HEK293 (cell line): ENCODE measurements around the gene MRPL19.

Experiments
- CTCF ChIA-PET: fragments of 350-600 bp; formaldehyde crosslinking; extraction: SDS; loops from one replicate; lab custom pipeline; 2021; ENCODE audit warnings: antibody characterized with exemption; lab: Yijun Ruan, JAX
- POLR2A ChIA-PET: fragments of 300-600 bp; formaldehyde crosslinking; extraction: SDS; loops from one replicate; lab custom pipeline; 2020; ENCODE audit warnings: antibody characterized with exemption, inconsistent platforms; lab: Yijun Ruan, JAX
- H3K27ac ChIP-seq: fragments of 200-500 bp; sonication (Bioruptor generic); 2 replicates; pipeline ENCODE4 v1.5.1; 2014; ENCODE audit warnings: low read depth, low read length, control low read depth, inconsistent platforms; ENCODE audit errors: extremely low read depth
- H3K36me3 ChIP-seq, 2 experiments: fragments of 200-500 bp in 1 of 2; sonication (Bioruptor generic) in 1 of 2; 1 replicate in 1 of 2; 2 replicates in 1 of 2; pipeline ENCODE4 v1.5.1; 2014 to 2017; ENCODE audit warnings: inconsistent platforms in 2 of 2, low read length in 2 of 2; ENCODE audit not compliant: control insufficient read depth in 2 of 2, insufficient read depth in 1 of 2
- H3K4me1 ChIP-seq: fragments of 200-500 bp; sonication (Bioruptor generic); 2 replicates; pipeline ENCODE4 v1.5.1; 2014; ENCODE audit warnings: mild to moderate bottlenecking, low read length, inconsistent platforms; ENCODE audit not compliant: control insufficient read depth, insufficient read depth
- H3K4me3 ChIP-seq: 2 replicates; pipeline ENCODE4 v1.5.1; 2011; ENCODE audit warnings: low read depth, mild to moderate bottlenecking, control low read depth, low read length, moderate library complexity
- H3K9me3 ChIP-seq: fragments of 200-500 bp; sonication (Bioruptor generic); 2 replicates; pipeline ENCODE4 v1.5.1; 2014; ENCODE audit warnings: low read depth, low read length, inconsistent platforms; ENCODE audit not compliant: control insufficient read depth, insufficient read depth
- SCRT2 ChIP-seq: fragments of 450-650 bp; formaldehyde crosslinking; IDR thresholded peaks from 2 replicates; pipeline ENCODE4 v1.5.1; 2016; ENCODE audit warnings: missing biosample characterization, missing genetic modification characterization
- TCF7L2 ChIP-seq: IDR thresholded peaks from 2 replicates; pipeline ENCODE4 v1.6.1; 2011; ENCODE audit warnings: low read depth, mild to moderate bottlenecking, inconsistent platforms, low read length, moderate library complexity, borderline replicate concordance
- ZBTB17 ChIP-seq: fragments of 450-650 bp; formaldehyde crosslinking; IDR thresholded peaks from 2 replicates; pipeline ENCODE4 v1.5.1; 2016; ENCODE audit warnings: missing biosample characterization, missing genetic modification characterization
- ZBTB8A ChIP-seq: fragments of 450-650 bp; formaldehyde crosslinking; IDR thresholded peaks from 2 replicates; pipeline ENCODE4 v1.5.1; 2016; ENCODE audit warnings: missing biosample characterization, missing genetic modification characterization
- ZNF169 ChIP-seq: fragments of 450-650 bp; formaldehyde crosslinking; IDR thresholded peaks from 2 replicates; pipeline ENCODE4 v1.5.1; 2016; ENCODE audit warnings: missing biosample characterization, missing genetic modification characterization
- ZNF175 ChIP-seq: fragments of 450-650 bp; formaldehyde crosslinking; IDR thresholded peaks from 2 replicates; pipeline ENCODE4 v1.5.1; 2016; ENCODE audit warnings: missing biosample characterization, missing genetic modification characterization
- ZNF335 ChIP-seq: fragments of 450-650 bp; formaldehyde crosslinking; conservative IDR thresholded peaks from 2 replicates; pipeline ENCODE4 v1.5.1; 2016; ENCODE audit warnings: missing biosample characterization, missing genetic modification characterization
- ZNF37A ChIP-seq: fragments of 450-650 bp; IDR thresholded peaks from 2 replicates; pipeline ENCODE4 v1.5.1; 2018; ENCODE audit warnings: missing biosample characterization, missing genetic modification characterization
- ZNF394 ChIP-seq: fragments of 450-650 bp; formaldehyde crosslinking; IDR thresholded peaks from 2 replicates; pipeline ENCODE4 v1.5.1; 2016; ENCODE audit warnings: missing biosample characterization, missing genetic modification characterization, mild to moderate bottlenecking, moderate library complexity, borderline replicate concordance
- ZNF426 ChIP-seq: fragments of 450-650 bp; formaldehyde crosslinking; IDR thresholded peaks from 2 replicates; pipeline ENCODE4 v1.5.1; 2017; ENCODE audit warnings: missing biosample characterization, missing genetic modification characterization, mild to moderate bottlenecking, inconsistent platforms, moderate library complexity
- ZNF677 ChIP-seq: fragments of 450-650 bp; IDR thresholded peaks from 2 replicates; pipeline ENCODE4 v1.5.0; 2018; ENCODE audit warnings: missing biosample characterization, mild to moderate bottlenecking, missing genetic modification characterization, moderate library complexity
- ZNF785 ChIP-seq: fragments of 450-650 bp; formaldehyde crosslinking; IDR thresholded peaks from 2 replicates; pipeline ENCODE4 v1.5.1; 2016; ENCODE audit warnings: missing biosample characterization, missing genetic modification characterization
- TF ChIP-seq, protein P1 (sequence below): fragments of 450-650 bp; formaldehyde crosslinking; conservative IDR thresholded peaks from 2 replicates; pipeline ENCODE4 v1.5.1; 2016; ENCODE audit warnings: low read depth, missing biosample characterization, missing genetic modification characterization
- TF ChIP-seq, protein P2 (sequence below): fragments of 450-650 bp; formaldehyde crosslinking; IDR thresholded peaks from 2 replicates; pipeline ENCODE4 v1.5.1; 2016; ENCODE audit warnings: missing biosample characterization, missing genetic modification characterization
- TF ChIP-seq, protein P3 (sequence below): fragments of 450-650 bp; formaldehyde crosslinking; IDR thresholded peaks from 2 replicates; pipeline ENCODE4 v1.5.1; 2016; ENCODE audit warnings: missing biosample characterization, missing genetic modification characterization, borderline replicate concordance

MRPL19 gene

DNA sequence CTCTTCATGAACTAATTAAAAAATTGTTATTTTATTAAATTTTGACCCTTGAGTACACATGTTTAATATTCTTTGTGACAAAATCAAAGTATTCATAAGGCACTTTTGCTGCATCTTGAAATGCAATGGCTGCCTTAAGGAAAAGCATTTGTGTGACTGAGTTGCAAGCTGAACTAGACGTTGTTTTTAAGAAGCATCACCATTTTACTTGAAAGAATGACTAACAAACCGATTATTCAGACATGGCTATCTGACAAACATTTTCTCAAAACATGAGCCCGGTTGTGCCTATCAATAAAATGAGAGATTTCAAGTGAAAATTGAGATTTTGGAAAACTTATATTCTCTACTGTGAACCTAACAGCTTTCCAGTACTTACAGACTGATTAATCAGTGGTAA, 61.3 kb downstream of the MRPL19 start:
- Histone ChIP-seq H3K4me1 (0 out of 2 replicates have a peak, but pooled peaks cover 3% of the 10 kb centered on the region), H3K36me3 (peaks cover 9 to 31% of the 10 kb centered on the region in 2 experiments), H3K4me3 (no peak overlapping the region), H3K9me3 (no peaks in the 10 kb centered on the region), H3K27ac (no peak overlapping the region)
- ChIA-PET POLR2A (interaction anchor here (0.7 kb wide), 1 partner anchor 489 kb away, joined by 4 read pairs; no protein-coding TSS in a partner anchor), CTCF (no interaction called here)
- 0 out of 2 replicates have a peak, but pooled peaks have one; percentile 15 for TF ChIP-seq ZBTB17 (tag by site-specific recombination)
- no peak for TF ChIP-seq TCF7L2

DNA sequence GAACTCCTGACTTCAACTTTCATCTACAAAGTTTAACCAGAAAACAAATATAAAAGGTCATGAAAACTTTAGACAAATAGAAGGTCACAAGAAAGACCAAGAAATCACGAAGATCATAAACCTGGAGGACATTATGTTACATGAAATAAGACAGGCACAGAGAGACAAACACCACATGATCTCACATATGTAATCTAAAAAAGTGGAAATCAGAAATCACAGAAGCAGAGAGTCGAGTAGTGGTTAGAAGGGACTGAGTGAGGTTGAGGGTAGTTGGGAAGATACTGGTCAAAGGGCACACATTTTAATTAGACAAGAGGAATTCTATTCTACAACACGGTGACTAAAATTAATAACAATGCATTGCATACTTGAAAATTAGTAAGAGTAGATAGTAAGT, 62.7 kb downstream of the MRPL19 start:
- Histone ChIP-seq H3K9me3 (no peaks in the 10 kb centered on the region), H3K27ac (no peak overlapping the region), H3K4me3 (peak overlapping the region; percentile 66), H3K4me1 (no peaks in the 10 kb centered on the region), H3K36me3 (peaks cover 4 to 17% of the 10 kb centered on the region in 2 experiments; a peak in 2 of 3 replicates)
- ChIA-PET CTCF (interaction anchor here (1.2 to 1.8 kb wide), 2 partner anchors 10 to 33 kb away, joined by 3 to 15 read pairs; no protein-coding TSS in a partner anchor), POLR2A (interaction anchor here (0.6 kb wide), 1 partner anchor 128 kb away, joined by 3 read pairs; no protein-coding TSS in a partner anchor)
- TF ChIP-seq ZNF169 (tag by site-specific recombination) (no peak), ZNF335 (tag by site-specific recombination) (0 out of 2 replicates have a peak, but pooled peaks have one; percentile 15), ZBTB17 (tag by site-specific recombination) (peak; percentile 69), SCRT2 (no peak), ZNF37A (tag by site-specific recombination) (no peak)
- TF ChIP-seq, protein P1, sequence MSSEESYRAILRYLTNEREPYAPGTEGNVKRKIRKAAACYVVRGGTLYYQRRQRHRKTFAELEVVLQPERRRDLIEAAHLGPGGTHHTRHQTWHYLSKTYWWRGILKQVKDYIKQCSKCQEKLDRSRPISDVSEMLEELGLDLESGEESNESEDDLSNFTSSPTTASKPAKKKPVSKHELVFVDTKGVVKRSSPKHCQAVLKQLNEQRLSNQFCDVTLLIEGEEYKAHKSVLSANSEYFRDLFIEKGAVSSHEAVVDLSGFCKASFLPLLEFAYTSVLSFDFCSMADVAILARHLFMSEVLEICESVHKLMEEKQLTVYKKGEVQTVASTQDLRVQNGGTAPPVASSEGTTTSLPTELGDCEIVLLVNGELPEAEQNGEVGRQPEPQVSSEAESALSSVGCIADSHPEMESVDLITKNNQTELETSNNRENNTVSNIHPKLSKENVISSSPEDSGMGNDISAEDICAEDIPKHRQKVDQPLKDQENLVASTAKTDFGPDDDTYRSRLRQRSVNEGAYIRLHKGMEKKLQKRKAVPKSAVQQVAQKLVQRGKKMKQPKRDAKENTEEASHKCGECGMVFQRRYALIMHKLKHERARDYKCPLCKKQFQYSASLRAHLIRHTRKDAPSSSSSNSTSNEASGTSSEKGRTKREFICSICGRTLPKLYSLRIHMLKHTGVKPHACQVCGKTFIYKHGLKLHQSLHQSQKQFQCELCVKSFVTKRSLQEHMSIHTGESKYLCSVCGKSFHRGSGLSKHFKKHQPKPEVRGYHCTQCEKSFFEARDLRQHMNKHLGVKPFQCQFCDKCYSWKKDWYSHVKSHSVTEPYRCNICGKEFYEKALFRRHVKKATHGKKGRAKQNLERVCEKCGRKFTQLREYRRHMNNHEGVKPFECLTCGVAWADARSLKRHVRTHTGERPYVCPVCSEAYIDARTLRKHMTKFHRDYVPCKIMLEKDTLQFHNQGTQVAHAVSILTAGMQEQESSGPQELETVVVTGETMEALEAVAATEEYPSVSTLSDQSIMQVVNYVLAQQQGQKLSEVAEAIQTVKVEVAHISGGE (tag by site-specific recombination) = no peak

DNA sequence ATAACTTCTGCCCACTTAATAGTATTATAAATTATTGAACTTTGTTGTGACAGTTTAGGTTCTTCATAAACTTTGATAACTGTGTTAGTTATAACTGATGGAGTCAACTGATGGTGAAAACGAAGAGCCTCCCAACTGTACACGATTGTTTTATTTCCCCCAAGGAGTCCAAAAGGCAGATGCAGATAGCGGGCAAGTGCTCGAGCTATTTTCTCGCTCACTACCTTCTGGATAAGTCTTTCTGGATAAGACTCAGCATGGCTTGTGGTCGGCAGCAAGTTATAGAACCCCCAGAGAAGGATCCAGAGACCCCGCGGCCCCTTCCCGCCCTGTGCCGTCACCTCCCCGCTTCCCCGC, 63.6 kb downstream of the MRPL19 start:
- H3K27ac ChIP-seq = peak overlapping the region; percentile 98
- ChIA-PET POLR2A (interaction anchor here (1.0 to 1.2 kb wide), 2 partner anchors 34 to 51 kb away, joined by 3 read pairs; no protein-coding TSS in a partner anchor), CTCF (interaction anchor here (0.5 to 1.8 kb wide), 4 partner anchors 9 to 34 kb away, joined by 3 to 15 read pairs (median 3); no protein-coding TSS in a partner anchor)
- H3K36me3 ChIP-seq = peaks cover 0 to 8% of the 10 kb centered on the region in 2 experiments; a peak in 1 of 3 replicates
- peaks cover 4% of the 10 kb centered on the region for H3K4me1 ChIP-seq
- H3K4me3 ChIP-seq = peak overlapping the region; percentile 66
- no peaks in the 10 kb centered on the region for H3K9me3 ChIP-seq
- no peak for TF ChIP-seq ZBTB8A

DNA sequence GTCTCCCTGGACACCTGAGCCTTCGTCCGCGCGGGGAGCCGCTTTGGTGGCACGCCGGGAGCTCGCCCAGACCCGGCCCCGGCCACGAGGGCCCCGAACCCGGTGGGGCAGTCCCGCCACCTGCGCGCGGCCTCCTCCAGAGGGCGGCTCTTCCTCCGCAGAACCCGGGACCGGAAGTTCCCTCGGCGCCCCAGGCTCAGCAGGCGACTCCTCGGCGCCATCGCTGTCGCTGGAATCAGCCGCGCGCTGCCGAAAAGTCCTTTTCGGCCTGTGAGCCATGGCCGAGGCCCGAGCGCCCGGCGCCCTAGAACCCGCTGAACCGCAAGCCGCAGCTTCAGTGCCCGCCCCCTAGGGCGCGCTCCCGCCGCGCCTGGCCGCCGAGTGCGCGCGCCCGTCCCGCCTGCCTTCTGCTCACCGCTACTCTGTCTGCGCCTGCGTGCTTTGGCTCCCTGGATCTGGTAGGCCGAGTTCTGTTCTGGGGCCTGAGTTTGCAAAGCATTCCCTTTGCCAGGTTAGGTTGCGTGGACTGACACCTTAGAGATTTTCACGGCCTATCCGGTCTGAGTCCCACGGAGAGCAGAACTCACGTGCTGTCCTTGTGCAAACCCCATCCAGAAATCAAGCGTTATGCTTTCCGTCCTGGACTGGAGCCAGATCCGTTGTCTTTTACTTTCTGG, 64.1 kb downstream of the MRPL19 start, which contains the start of gene GCFC2:
GCFC2 (minus strand) TSS at position 339 of the 677 bp plus-strand sequence; CDS start at position 279, 60 bp downstream.
- ChIA-PET POLR2A (interaction anchor here (0.6 to 1.2 kb wide), 3 partner anchors 18 to 51 kb away, joined by 3 to 4 read pairs (median 3); no protein-coding TSS in a partner anchor), CTCF (interaction anchor here (0.7 kb wide), 1 partner anchor 13 kb away, joined by 3 read pairs; no protein-coding TSS in a partner anchor)
- peaks cover 0 to 6% of the 10 kb centered on the region in 2 experiments; a peak in 1 of 3 replicates for H3K36me3 ChIP-seq
- H3K4me3 ChIP-seq = peak within 1 kb of the TSS; percentile 66
- no peaks in the 10 kb centered on the region for H3K9me3 ChIP-seq
- peak within 1 kb of the TSS; percentile 98 for H3K27ac ChIP-seq
- peaks cover 4% of the 10 kb centered on the region for H3K4me1 ChIP-seq
- TF ChIP-seq, protein P2, sequence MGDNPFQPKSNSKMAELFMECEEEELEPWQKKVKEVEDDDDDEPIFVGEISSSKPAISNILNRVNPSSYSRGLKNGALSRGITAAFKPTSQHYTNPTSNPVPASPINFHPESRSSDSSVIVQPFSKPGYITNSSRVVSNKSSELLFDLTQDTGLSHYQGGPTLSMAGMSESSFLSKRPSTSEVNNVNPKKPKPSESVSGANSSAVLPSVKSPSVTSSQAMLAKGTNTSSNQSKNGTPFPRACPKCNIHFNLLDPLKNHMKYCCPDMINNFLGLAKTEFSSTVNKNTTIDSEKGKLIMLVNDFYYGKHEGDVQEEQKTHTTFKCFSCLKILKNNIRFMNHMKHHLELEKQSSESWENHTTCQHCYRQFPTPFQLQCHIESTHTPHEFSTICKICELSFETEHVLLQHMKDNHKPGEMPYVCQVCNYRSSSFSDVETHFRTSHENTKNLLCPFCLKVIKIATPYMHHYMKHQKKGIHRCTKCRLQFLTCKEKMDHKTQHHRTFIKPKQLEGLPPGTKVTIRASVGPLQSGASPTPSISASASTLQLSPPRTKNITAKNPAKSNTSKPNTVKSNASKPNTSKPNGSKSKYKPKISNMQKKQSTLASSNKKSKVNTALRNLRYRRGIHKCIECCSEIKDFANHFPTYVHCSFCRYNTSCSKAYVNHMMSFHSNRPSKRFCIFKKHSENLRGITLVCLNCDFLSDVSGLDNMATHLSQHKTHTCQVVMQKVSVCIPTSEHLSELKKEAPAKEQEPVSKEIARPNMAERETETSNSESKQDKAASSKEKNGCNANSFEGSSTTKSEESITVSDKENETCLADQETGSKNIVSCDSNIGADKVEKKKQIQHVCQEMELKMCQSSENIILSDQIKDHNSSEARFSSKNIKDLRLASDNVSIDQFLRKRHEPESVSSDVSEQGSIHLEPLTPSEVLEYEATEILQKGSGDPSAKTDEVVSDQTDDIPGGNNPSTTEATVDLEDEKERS (tag by site-specific recombination) = no peak
- TF ChIP-seq ZNF426 = no peak
- TF ChIP-seq ZNF175 (tag by site-specific recombination) = no peak
- no peak for TF ChIP-seq ZNF785 (tag by site-specific recombination)
- no peak for TF ChIP-seq ZNF677 (tag by site-specific recombination)
- TF ChIP-seq ZNF394 (tag by site-specific recombination) = no peak; the same call in 1 of the 2 replicates
- TF ChIP-seq, protein P3, sequence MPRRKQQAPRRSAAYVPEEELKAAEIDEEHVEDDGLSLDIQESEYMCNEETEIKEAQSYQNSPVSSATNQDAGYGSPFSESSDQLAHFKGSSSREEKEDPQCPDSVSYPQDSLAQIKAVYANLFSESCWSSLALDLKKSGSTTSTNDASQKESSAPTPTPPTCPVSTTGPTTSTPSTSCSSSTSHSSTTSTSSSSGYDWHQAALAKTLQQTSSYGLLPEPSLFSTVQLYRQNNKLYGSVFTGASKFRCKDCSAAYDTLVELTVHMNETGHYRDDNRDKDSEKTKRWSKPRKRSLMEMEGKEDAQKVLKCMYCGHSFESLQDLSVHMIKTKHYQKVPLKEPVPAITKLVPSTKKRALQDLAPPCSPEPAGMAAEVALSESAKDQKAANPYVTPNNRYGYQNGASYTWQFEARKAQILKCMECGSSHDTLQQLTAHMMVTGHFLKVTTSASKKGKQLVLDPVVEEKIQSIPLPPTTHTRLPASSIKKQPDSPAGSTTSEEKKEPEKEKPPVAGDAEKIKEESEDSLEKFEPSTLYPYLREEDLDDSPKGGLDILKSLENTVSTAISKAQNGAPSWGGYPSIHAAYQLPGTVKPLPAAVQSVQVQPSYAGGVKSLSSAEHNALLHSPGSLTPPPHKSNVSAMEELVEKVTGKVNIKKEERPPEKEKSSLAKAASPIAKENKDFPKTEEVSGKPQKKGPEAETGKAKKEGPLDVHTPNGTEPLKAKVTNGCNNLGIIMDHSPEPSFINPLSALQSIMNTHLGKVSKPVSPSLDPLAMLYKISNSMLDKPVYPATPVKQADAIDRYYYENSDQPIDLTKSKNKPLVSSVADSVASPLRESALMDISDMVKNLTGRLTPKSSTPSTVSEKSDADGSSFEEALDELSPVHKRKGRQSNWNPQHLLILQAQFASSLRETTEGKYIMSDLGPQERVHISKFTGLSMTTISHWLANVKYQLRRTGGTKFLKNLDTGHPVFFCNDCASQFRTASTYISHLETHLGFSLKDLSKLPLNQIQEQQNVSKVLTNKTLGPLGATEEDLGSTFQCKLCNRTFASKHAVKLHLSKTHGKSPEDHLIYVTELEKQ = no peak
